ENCODE data around the gene SCN1A.

DNA sequence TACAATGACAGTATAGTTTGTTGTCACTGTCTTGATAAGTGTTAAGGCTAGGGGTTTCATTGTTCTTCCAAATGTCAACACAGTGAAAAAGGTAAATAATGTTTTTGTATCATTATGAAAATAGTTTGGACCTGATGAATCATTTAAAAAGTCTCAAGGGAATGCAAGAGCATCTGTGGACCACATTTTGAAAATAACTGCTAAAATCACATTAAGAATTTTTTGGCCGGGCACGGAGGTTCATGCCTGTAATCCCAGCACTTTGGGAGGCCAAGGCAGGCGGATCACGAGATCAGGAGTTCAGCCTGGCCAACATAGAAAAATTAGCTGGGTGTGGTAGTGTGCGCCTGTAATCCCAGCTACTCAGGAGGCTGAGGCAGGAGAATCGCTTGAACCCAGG, 10.3 kb downstream of the SCN1A start:
- TF ChIP-seq, protein P1, sequence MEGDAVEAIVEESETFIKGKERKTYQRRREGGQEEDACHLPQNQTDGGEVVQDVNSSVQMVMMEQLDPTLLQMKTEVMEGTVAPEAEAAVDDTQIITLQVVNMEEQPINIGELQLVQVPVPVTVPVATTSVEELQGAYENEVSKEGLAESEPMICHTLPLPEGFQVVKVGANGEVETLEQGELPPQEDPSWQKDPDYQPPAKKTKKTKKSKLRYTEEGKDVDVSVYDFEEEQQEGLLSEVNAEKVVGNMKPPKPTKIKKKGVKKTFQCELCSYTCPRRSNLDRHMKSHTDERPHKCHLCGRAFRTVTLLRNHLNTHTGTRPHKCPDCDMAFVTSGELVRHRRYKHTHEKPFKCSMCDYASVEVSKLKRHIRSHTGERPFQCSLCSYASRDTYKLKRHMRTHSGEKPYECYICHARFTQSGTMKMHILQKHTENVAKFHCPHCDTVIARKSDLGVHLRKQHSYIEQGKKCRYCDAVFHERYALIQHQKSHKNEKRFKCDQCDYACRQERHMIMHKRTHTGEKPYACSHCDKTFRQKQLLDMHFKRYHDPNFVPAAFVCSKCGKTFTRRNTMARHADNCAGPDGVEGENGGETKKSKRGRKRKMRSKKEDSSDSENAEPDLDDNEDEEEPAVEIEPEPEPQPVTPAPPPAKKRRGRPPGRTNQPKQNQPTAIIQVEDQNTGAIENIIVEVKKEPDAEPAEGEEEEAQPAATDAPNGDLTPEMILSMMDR (IDR thresholded peaks at IDR 0.05), result no peak
- TF ChIP-seq POLR2AphosphoS5 (IDR thresholded peaks at IDR 0.05; ENCODE audit: insufficient read depth in 1 of 2, low read depth in 1 of 2), result no peak

Measured in vagina (tissue), 2 donors.